ENCODE measurements around the gene BAZ2B. TPM values are rescaled to one million over a fixed set of nuclear protein-coding genes. Genes with fewer than 3 reads are reported as not detected.
A peak's percentile ranks its signal among the peaks of the same experiment; 100 is the strongest.

Gene BAZ2B
- total and polyA plus RNA-seq, 9 of the 15 experiments (the other 6 are each of a cell fraction or from before 2014, with no cell fraction given), result 7.5 to 38.6 (median 19.8) TPM

DNA sequence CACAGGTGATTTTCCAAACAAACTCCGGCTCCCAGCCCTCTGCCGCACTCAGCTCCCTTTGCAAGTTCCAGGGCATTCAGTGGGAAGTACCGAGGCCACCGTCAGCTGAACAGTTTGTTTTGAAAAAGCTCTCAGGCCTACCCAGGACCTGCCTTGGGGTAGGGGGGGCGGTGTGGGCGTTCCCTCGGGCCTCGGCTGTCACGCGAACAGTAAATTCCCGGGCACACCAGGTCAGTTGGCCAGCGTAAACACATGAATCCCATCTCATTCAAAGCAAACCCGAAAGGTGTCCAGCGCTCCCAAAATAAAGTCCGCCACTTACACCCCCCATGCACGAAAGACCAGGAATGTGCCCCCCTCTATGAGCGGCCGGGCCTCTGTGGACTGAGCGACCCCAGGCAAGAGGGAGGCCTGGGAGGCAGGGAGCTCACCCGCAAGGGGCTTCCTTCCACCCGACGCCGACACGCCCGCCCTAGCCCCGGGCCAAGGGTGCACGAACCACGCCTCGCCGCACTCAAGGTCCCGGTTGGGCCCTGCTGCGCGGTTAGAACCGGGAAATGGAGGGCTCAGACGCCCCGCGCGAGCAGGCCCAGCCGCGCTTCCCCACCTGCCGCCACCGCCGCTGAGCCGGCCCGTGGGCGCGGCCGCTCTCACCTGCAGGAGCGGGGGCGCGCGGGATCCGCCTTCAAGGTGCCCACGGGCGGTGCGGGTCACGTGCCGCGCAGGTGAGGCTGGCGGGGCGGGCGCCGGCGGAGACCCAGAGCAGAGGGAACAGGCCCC, 330.2 kb downstream of the BAZ2B start, which contains the start of gene WDSUB1 (continued):
- TF ChIP-seq ESRRB (CRISPR knock-in tag; IDR thresholded peaks at IDR 0.05; ENCODE audit: borderline replicate concordance) (no peak), SNRNP70 (optimal IDR thresholded peaks at IDR 0.05; ENCODE audit: low read depth, low read length) (no peak), XRCC5 (IDR thresholded peaks at IDR 0.05; ENCODE audit: low read depth, low read length) (no peak; the same call in 1 of the 2 replicates), ZNF75A (CRISPR knock-in tag; IDR thresholded peaks at IDR 0.05) (no peak), ZNF253 (CRISPR knock-in tag; conservative IDR thresholded peaks at IDR 0.05) (no peak), MEF2A (IDR thresholded peaks at IDR 0.05; ENCODE audit: control insufficient read depth, low read depth, low read length) (no peak), RBFOX2 (IDR thresholded peaks at IDR 0.05; ENCODE audit: low read depth, low read length) (no peak), ZNF79 (CRISPR knock-in tag; IDR thresholded peaks at IDR 0.05; ENCODE audit: low read depth) (no peak), SAFB2 (IDR thresholded peaks at IDR 0.05; ENCODE audit: borderline replicate concordance, low read depth, low read length, severe bottlenecking) (no peak), EHMT2 (IDR thresholded peaks at IDR 0.05) (no peak), GATAD2A (IDR thresholded peaks at IDR 0.05) (no peak), KAT2B (IDR thresholded peaks at IDR 0.05; ENCODE audit: low read depth, low read length) (no peak), RB1 (IDR thresholded peaks at IDR 0.05; ENCODE audit: low read depth) (peak; percentile 78), ZFP30 (CRISPR knock-in tag; IDR thresholded peaks at IDR 0.05; ENCODE audit: borderline replicate concordance) (no peak), ZC3H4 (CRISPR knock-in tag; IDR thresholded peaks at IDR 0.05; ENCODE audit: borderline replicate concordance) (0 out of 2 replicates have a peak, but pooled peaks have one; percentile 55), TGIF2 (CRISPR knock-in tag; IDR thresholded peaks at IDR 0.05) (peak; percentile 95; the same call in 1 of the 2 replicates), KLF6 (CRISPR knock-in tag; IDR thresholded peaks at IDR 0.05; ENCODE audit: borderline replicate concordance) (no peak)
- TF ChIP-seq, protein P1, sequence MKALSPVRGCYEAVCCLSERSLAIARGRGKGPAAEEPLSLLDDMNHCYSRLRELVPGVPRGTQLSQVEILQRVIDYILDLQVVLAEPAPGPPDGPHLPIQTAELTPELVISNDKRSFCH (CRISPR knock-in tag; IDR thresholded peaks at IDR 0.05), result no peak
- TF ChIP-seq, protein P1 (tag; IDR thresholded peaks at IDR 0.05), result peak; percentile 68
- TF ChIP-seq, protein P2, sequence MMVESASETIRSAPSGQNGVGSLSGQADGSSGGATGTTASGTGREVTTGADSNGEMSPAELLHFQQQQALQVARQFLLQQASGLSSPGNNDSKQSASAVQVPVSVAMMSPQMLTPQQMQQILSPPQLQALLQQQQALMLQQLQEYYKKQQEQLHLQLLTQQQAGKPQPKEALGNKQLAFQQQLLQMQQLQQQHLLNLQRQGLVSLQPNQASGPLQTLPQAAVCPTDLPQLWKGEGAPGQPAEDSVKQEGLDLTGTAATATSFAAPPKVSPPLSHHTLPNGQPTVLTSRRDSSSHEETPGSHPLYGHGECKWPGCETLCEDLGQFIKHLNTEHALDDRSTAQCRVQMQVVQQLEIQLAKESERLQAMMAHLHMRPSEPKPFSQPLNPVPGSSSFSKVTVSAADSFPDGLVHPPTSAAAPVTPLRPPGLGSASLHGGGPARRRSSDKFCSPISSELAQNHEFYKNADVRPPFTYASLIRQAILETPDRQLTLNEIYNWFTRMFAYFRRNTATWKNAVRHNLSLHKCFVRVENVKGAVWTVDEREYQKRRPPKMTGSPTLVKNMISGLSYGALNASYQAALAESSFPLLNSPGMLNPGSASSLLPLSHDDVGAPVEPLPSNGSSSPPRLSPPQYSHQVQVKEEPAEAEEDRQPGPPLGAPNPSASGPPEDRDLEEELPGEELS (CRISPR knock-in tag; IDR thresholded peaks at IDR 0.05; ENCODE audit: borderline replicate concordance), result no peak
- TF ChIP-seq, protein P3, sequence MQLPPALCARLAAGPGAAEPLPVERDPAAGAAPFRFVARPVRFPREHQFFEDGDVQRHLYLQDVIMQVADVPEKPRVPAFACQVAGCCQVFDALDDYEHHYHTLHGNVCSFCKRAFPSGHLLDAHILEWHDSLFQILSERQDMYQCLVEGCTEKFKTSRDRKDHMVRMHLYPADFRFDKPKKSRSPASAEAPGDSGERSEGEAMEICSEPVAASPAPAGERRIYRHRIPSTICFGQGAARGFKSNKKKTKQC (CRISPR knock-in tag; IDR thresholded peaks at IDR 0.05), result no peak
- TF ChIP-seq, protein P4, sequence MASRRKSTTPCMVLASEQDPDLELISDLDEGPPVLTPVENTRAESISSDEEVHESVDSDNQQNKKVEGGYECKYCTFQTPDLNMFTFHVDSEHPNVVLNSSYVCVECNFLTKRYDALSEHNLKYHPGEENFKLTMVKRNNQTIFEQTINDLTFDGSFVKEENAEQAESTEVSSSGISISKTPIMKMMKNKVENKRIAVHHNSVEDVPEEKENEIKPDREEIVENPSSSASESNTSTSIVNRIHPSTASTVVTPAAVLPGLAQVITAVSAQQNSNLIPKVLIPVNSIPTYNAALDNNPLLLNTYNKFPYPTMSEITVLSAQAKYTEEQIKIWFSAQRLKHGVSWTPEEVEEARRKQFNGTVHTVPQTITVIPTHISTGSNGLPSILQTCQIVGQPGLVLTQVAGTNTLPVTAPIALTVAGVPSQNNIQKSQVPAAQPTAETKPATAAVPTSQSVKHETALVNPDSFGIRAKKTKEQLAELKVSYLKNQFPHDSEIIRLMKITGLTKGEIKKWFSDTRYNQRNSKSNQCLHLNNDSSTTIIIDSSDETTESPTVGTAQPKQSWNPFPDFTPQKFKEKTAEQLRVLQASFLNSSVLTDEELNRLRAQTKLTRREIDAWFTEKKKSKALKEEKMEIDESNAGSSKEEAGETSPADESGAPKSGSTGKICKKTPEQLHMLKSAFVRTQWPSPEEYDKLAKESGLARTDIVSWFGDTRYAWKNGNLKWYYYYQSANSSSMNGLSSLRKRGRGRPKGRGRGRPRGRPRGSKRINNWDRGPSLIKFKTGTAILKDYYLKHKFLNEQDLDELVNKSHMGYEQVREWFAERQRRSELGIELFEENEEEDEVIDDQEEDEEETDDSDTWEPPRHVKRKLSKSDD (conservative IDR thresholded peaks at IDR 0.05; ENCODE audit: low read length), result no peak

Data from K562 (cell line).